A549 treated with Hydrocortisone at 1 μM for 4 hours (cell line): ENCODE results near the gene TMED8. TPM values are rescaled to one million over a fixed set of nuclear protein-coding genes. Genes with fewer than 3 reads are reported as not detected.

Source experiments
- total RNA-seq: library from RNA; stranded (reverse); fragments of 200-300 nt; extraction: Qiagen RNA extraction; gene quantifications from 5 replicates; pipeline ENCODE4 v1.2.3, GENCODE V29; 2022

The TMED8 gene, protein sequence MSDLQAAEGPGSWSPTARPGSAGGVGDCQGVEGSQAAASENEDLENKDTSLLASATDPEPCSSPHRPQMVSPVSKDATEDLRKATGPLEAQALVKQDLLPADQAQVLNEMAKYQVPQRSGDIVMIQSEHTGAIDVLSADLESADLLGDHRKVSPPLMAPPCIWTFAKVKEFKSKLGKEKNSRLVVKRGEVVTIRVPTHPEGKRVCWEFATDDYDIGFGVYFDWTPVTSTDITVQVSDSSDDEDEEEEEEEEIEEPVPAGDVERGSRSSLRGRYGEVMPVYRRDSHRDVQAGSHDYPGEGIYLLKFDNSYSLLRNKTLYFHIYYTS
- 4.6 to 8.8 TPM (median 6.6 TPM) in 5 replicates for total RNA-seq

DNA sequence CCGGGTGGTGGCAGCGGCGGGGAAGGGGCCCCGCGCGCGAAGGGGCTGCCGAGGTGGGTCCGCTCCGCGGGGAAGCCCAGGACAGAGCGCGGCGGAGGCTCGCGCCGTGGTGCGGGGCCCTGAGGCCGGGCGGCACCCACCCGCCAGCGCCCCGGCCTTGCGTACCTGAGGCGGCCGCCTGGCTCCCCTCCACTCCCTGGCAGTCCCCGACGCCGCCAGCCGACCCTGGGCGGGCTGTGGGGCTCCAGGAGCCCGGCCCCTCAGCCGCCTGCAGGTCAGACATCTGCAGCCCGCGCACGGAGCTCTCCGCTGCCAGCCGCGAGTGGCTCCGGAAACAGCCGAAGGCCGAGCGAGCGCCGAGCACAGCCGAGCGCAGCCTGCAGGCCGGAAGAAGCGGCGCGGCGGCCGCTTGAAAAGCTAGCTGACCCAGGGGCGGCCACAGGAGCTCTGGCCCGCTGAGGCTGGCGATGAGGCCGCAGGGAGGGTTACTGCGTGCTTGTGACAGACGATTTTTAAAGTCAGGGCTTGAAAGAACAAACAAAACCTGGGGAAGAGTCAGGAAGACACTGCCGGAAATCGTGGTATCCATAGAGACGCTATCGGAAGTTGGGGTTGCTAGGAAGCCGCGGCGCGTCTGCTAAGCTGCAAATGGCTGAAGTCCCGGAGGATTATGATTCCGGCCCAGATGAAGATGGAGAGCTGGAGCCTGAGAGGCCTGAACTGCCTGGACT lies at the start of gene TMED8, which contains the start of gene SAMD15:
Gene TMED8, minus strand, starts transcription at position 324 of the 731 bp plus-strand sequence. Its CDS starts 41 bp downstream, at position 283.
Gene SAMD15, plus strand, starts transcription at position 609 of the 731 bp plus-strand sequence. Its CDS starts 40 bp downstream, at position 649.

DNA sequence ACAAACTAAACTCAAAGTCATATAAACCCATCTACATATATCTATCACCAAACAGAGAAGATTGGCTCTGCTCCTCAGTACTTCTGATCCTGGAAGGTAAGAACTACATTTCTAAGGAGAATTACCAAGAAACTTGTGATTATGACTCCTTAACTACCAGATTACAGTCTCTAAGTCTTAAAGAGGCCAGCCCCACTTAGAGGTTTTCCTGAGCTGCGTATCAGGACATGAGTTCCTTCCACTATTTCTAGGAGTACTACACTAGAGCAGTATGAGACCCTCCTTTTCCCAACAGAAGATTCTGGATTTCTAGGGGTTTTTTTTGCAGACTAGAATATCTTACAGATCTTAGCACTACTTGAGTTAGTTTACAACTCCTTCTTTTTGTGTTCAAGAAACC lies 46.5 kb upstream of the TMED8 start, which contains the start of gene NOXRED1:
Gene NOXRED1, minus strand, starts transcription at position 101 of the 400 bp plus-strand sequence. CDS start 634 bp downstream, outside the sequence.

DNA sequence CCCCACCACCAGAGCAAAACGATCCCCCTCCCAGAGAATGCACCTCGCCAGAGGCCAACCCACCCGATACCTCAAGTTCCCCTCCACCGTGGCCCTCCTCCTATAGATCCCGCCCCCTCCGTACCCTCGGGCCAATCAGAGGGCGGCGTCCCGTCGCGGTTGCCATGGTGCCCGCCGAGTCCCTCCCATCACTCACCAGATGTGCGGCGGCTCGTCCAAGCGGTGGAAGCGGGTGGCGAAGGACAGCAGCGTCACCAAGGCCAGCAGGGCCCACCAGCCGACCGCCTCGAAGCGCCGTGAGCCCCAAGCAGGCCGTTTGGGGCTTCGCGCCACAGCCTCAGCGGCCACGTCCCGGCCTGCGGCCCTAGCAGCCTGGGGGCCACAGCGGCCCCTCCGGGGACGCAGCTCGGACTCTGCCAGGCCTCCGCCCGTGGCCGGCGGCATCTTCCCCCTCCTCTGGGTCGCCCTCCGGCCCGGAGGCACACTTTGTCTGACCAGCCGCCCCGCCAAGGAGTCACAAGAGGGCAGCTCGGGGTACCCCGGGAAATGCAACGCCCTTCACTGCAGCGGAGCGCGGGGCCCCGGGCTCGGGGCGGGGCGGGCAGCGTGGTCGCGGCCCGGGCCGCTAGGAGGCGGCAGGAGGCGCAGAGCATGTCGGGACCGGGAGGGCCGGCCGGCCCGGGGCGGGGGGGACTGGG lies 56.5 kb downstream of the TMED8 start, which contains the start of gene POMT2:
Gene POMT2, minus strand, starts transcription at position 646 of the 698 bp plus-strand sequence. Its CDS starts 202 bp downstream, at position 444.

Other genes with a start within 250 kb of the TMED8 start
- 0.18 to 0.37 TPM (median 0.23 TPM) in 5 replicates for gene ZDHHC22, start 235.3 kb downstream of the TMED8 start, total RNA-seq
- 4.8 to 6.0 TPM (median 5.4 TPM) in 5 replicates for gene TMEM63C, start 195.3 kb downstream of the TMED8 start, total RNA-seq
- not detected in 5 replicates for gene NGB, start 105.9 kb downstream of the TMED8 start, total RNA-seq
- gene POMT2, start 56.2 kb downstream of the TMED8 start, total RNA-seq = 25.5 to 31.9 TPM (median 29.1 TPM) in 5 replicates
- 30.5 to 35.5 TPM (median 33.7 TPM) in 5 replicates for gene GSTZ1, start 56.1 kb downstream of the TMED8 start, total RNA-seq
- 1.2 to 2.6 TPM (median 1.6 TPM) in 5 replicates for gene SAMD15, start 285 bp upstream of the TMED8 start, total RNA-seq
- gene NOXRED1, start 46.4 kb upstream of the TMED8 start, total RNA-seq = 0.05 to 0.08 TPM (median 0.07 TPM) in 5 replicates
- 13.2 to 15.0 TPM (median 14.1 TPM) in 5 replicates for gene VIPAS39, start 80.5 kb upstream of the TMED8 start, total RNA-seq
- 220 to 282 TPM (median 240 TPM) in 5 replicates for gene AHSA1, start 81.0 kb upstream of the TMED8 start, total RNA-seq
- gene ISM2, start 121.7 kb upstream of the TMED8 start, total RNA-seq = 0.39 to 0.58 TPM (median 0.49 TPM) in 5 replicates
- 30.2 to 37.5 TPM (median 33.1 TPM) in 5 replicates for gene SPTLC2, start 239.5 kb upstream of the TMED8 start, total RNA-seq